HG03457 (cell line): ENCODE measurements around the gene C17orf107.
"Not testable (repeated sequence)": the region's sequence is repeated elsewhere in the genome, so short reads cannot be mapped to it uniquely, and the experiment has no call there.

ENCODE experiments used
- ATAC-seq: cut with Tn5 transposase; IDR thresholded peaks from one replicate; pipeline ENCODE4 v1.9.1; 2021; ENCODE audit warnings: moderate number of reproducible peaks; ENCODE audit not compliant: unreplicated experiment

C17orf107 gene

GRCh38 chr17:4899341-4900230 lies at the start of gene C17orf107:
Gene C17orf107, plus strand, starts transcription at chr17:4899536. Its CDS starts 227 bp downstream, at chr17:4899763.
- ATAC-seq, result no peak

GRCh38 chr17:4850246-4850645 lies 49.1 kb upstream of the C17orf107 start:
- no peak for ATAC-seq

- no peak for ATAC-seq
Observed at GRCh38 chr17:4851084-4851483, 48.3 kb upstream of the C17orf107 start.

- no peak for ATAC-seq
Observed at GRCh38 chr17:4852567-4853207, 46.6 kb upstream of the C17orf107 start.

GRCh38 chr17:4853208-4853671 lies 46.1 kb upstream of the C17orf107 start:
- no peak for ATAC-seq

- ATAC-seq, result no peak
Observed at GRCh38 chr17:4854111-4854681, 45.1 kb upstream of the C17orf107 start.

GRCh38 chr17:4856271-4856936 lies 42.9 kb upstream of the C17orf107 start:
- ATAC-seq, result no peak

GRCh38 chr17:4856937-4857314 lies 42.4 kb upstream of the C17orf107 start:
- ATAC-seq, result no peak

GRCh38 chr17:4857347-4857746 lies 42.0 kb upstream of the C17orf107 start:
- not testable (repeated sequence) for ATAC-seq

GRCh38 chr17:4858068-4858881 lies 41.1 kb upstream of the C17orf107 start:
- ATAC-seq, result no peak

GRCh38 chr17:4858882-4859260 lies 40.5 kb upstream of the C17orf107 start:
- no peak for ATAC-seq

GRCh38 chr17:4859816-4860625 lies 39.3 kb upstream of the C17orf107 start:
- no peak for ATAC-seq

- no peak for ATAC-seq
Observed at GRCh38 chr17:4860651-4861050, 38.7 kb upstream of the C17orf107 start.

GRCh38 chr17:4861052-4861451 lies 38.3 kb upstream of the C17orf107 start:
- no peak for ATAC-seq

- no peak for ATAC-seq
Observed at GRCh38 chr17:4862720-4863119, 36.6 kb upstream of the C17orf107 start.

GRCh38 chr17:4863321-4863720 lies 36.0 kb upstream of the C17orf107 start:
- no peak for ATAC-seq

- not testable (repeated sequence) for ATAC-seq
Observed at GRCh38 chr17:4867535-4867934, 31.8 kb upstream of the C17orf107 start.

- ATAC-seq, result not testable (repeated sequence)
Observed at GRCh38 chr17:4869058-4869998, 30.0 kb upstream of the C17orf107 start.
